ENCODE measurements around the gene TMEM266.

The TMEM266 gene

GRCh38 chr15:76135516-76135915, 75.7 kb downstream of the TMEM266 start:
- DNase-seq: no peak

- no peak for DNase-seq
Observed at GRCh38 chr15:76138436-76138835, 78.7 kb downstream of the TMEM266 start.

- peak; percentile 90 for DNase-seq
Observed at GRCh38 chr15:76139368-76140073, 79.7 kb downstream of the TMEM266 start.

GRCh38 chr15:76140074-76140464, 80.3 kb downstream of the TMEM266 start:
- DNase-seq: no peak

GRCh38 chr15:76146812-76147211, 87.0 kb downstream of the TMEM266 start:
- DNase-seq: no peak

GRCh38 chr15:76147906-76148570, 88.3 kb downstream of the TMEM266 start:
- peak; percentile 83 for DNase-seq

- no peak for DNase-seq
Observed at GRCh38 chr15:76149291-76149915, 89.6 kb downstream of the TMEM266 start.

GRCh38 chr15:76150513-76150912, 90.7 kb downstream of the TMEM266 start:
- DNase-seq: no peak

- DNase-seq: peak; percentile 94
Observed at GRCh38 chr15:76150971-76151598, 91.3 kb downstream of the TMEM266 start.

GRCh38 chr15:76151599-76151974, 91.8 kb downstream of the TMEM266 start:
- DNase-seq: peak; percentile 66

- DNase-seq: no peak
Observed at GRCh38 chr15:76152197-76152596, 92.4 kb downstream of the TMEM266 start.

GRCh38 chr15:76153241-76154197, 93.7 kb downstream of the TMEM266 start:
- no peak for DNase-seq

GRCh38 chr15:76155731-76156130, 95.9 kb downstream of the TMEM266 start:
- no peak for DNase-seq

GRCh38 chr15:76158226-76158625, 98.4 kb downstream of the TMEM266 start:
- no peak for DNase-seq

GRCh38 chr15:76158815-76159214, 99.0 kb downstream of the TMEM266 start:
- DNase-seq: no peak

- DNase-seq: no peak
Observed at GRCh38 chr15:76159282-76159681, 99.5 kb downstream of the TMEM266 start.

- DNase-seq: peak; percentile 73
Observed at GRCh38 chr15:76160426-76161152, 100.8 kb downstream of the TMEM266 start.

GRCh38 chr15:76161153-76162035, 101.6 kb downstream of the TMEM266 start:
- no peak for DNase-seq

GRCh38 chr15:76162036-76162398, 102.2 kb downstream of the TMEM266 start:
- no peak for DNase-seq

GRCh38 chr15:76162784-76163456, 103.1 kb downstream of the TMEM266 start:
- no peak for DNase-seq

Data from islet precursor cell (in vitro differentiated cells).